H1 (cell line): ENCODE measurements around the gene LRP1. TPM values are rescaled to one million over a fixed set of nuclear protein-coding genes. Genes with fewer than 3 reads are reported as not detected.

Experiments
- CTCF ChIA-PET: fragments of 300-600 bp; sonication (Branson Sonifier 250); formaldehyde crosslinking; loops from one replicate; lab custom pipeline; 2021; ENCODE audit not compliant: partially characterized antibody; lab: Charles Lee
- POLR2A ChIA-PET: fragments of 300-600 bp; sonication (Branson Sonifier 250); formaldehyde crosslinking; loops from one replicate; lab custom pipeline; 2021; ENCODE audit warnings: inconsistent platforms; ENCODE audit not compliant: partially characterized antibody; lab: Charles Lee
- DNase-seq, 2 experiments: peaks; one replicate each; pipeline versions ENCODE4 v3.0.0 to v3.0.0-alpha.2; 2010 to 2022; ENCODE audit warnings: low spot score in 2 of 2, low read depth in 1 of 2, mixed read lengths in 1 of 2
- FAIRE-seq: peaks from 2 replicates; lab custom pipeline; 2011; peaks lifted over from hg19 to GRCh38; lab: Jason Lieb, UNC
- H2AFZ ChIP-seq: 2 replicates; pipeline ENCODE4 v1.8.1; 2012; ENCODE audit warnings: low read length, inconsistent platforms
- H2AK5ac ChIP-seq: 2 replicates; pipeline ENCODE4 v1.6.1; 2013; ENCODE audit warnings: low read depth, low read length
- H2BK120ac ChIP-seq: replicated peaks from 2 replicates; pipeline ENCODE3; 2013; ENCODE audit warnings: low read depth, low read length, inconsistent platforms
- H2BK12ac ChIP-seq: 2 replicates; pipeline ENCODE4 v1.6.1; 2013; ENCODE audit warnings: low read depth, low read length
- H2BK15ac ChIP-seq: 2 replicates; pipeline ENCODE4 v1.6.1; 2013; ENCODE audit warnings: low read length
- H2BK20ac ChIP-seq: 2 replicates; pipeline ENCODE4 v1.6.1; 2013; ENCODE audit warnings: low read length
- H2BK5ac ChIP-seq: 2 replicates; pipeline ENCODE4 v1.6.1; 2013; ENCODE audit warnings: low read depth, low read length
- H3K14ac ChIP-seq: 2 replicates; pipeline ENCODE4 v1.6.1; 2013; ENCODE audit warnings: inconsistent platforms; ENCODE audit not compliant: insufficient read length
- H3K18ac ChIP-seq: 2 replicates; pipeline ENCODE4 v1.6.1; 2013; ENCODE audit warnings: low read length; ENCODE audit errors: extremely low read depth
- H3K23ac ChIP-seq: 2 replicates; pipeline ENCODE4 v1.6.1; 2013; ENCODE audit warnings: inconsistent platforms; ENCODE audit not compliant: insufficient read length
- H3K23me2 ChIP-seq: 2 replicates; pipeline ENCODE4 v1.6.1; 2013; ENCODE audit warnings: low read depth, low read length
- H3K27ac ChIP-seq: 2 replicates; pipeline ENCODE4 v1.6.1; 2011; ENCODE audit warnings: low read depth, low read length, inconsistent platforms
- H3K27me3 ChIP-seq, 4 experiments: replicated peaks in 1 of 4; 1 replicate in 1 of 4; 2 replicates in 3 of 4; pipeline versions ENCODE4 v1.6.1 to v1.8.1; 2011 to 2013; ENCODE audit warnings: low read length in 3 of 4, mild to moderate bottlenecking in 3 of 4, inconsistent platforms in 2 of 4, mixed read lengths in 2 of 4, moderate library complexity in 1 of 4; ENCODE audit not compliant: control insufficient read depth in 3 of 4, insufficient read depth in 3 of 4; ENCODE audit errors: extremely low read depth in 1 of 4
- H3K36me3 ChIP-seq, 4 experiments: 2 replicates each; pipeline versions ENCODE4 v1.6.1 to v1.8.1; 2011 to 2013; ENCODE audit warnings: mild to moderate bottlenecking in 4 of 4, low read length in 3 of 4, moderate library complexity in 2 of 4, control low read depth in 1 of 4, inconsistent platforms in 1 of 4; ENCODE audit not compliant: insufficient read depth in 4 of 4, control insufficient read depth in 2 of 4
- H3K4ac ChIP-seq: replicated peaks from 2 replicates; pipeline ENCODE3; 2013; ENCODE audit warnings: low read length, low read depth, mixed read lengths, inconsistent platforms; ENCODE audit not compliant: insufficient read length
- H3K4me1 ChIP-seq, 4 experiments: replicated peaks in 1 of 4; 1 replicate in 1 of 4; 2 replicates in 3 of 4; pipeline versions ENCODE4 v1.6.1 to v1.8.1; 2011 to 2013; ENCODE audit warnings: low read length in 3 of 4, inconsistent platforms in 2 of 4, mixed read lengths in 1 of 4; ENCODE audit not compliant: insufficient read depth in 4 of 4, control insufficient read depth in 3 of 4
- H3K4me2 ChIP-seq, 2 experiments: 2 replicates each; pipeline versions ENCODE4 v1.6.1 to v1.8.1; 2011 to 2013; ENCODE audit warnings: low read depth in 2 of 2, low read length in 2 of 2, control low read depth in 1 of 2, inconsistent platforms in 1 of 2, mild to moderate bottlenecking in 1 of 2; ENCODE audit not compliant: insufficient read depth in 1 of 2
- H3K4me3 ChIP-seq, 4 experiments: fragments of 200-600, 300-600 bp in 1 of 4; sonication (generic), shearing (Covaris generic), sonication (Bioruptor Twin) in 1 of 4; 2 replicates each; pipeline versions ENCODE4 v1.5.1 to v1.8.1; 2011 to 2016; ENCODE audit warnings: low read length in 4 of 4, low read depth in 3 of 4, control low read depth in 2 of 4, inconsistent platforms in 2 of 4, mild to moderate bottlenecking in 2 of 4, mixed read lengths in 1 of 4, moderate library complexity in 1 of 4; ENCODE audit not compliant: insufficient read depth in 2 of 4; ENCODE audit errors: extremely low read depth in 1 of 4
- H3K56ac ChIP-seq: replicated peaks from 2 replicates; pipeline ENCODE3; 2013; ENCODE audit warnings: low read depth, mild to moderate bottlenecking, mixed read lengths, low read length, inconsistent platforms; ENCODE audit not compliant: insufficient read length
- H3K79me1 ChIP-seq: 2 replicates; pipeline ENCODE4 v1.6.1; 2013; ENCODE audit warnings: low read depth, low read length, control low read depth
- H3K79me2 ChIP-seq, 2 experiments: 2 replicates each; pipeline versions ENCODE4 v1.6.1 to v1.8.1; 2012 to 2013; ENCODE audit warnings: low read length in 2 of 2, mild to moderate bottlenecking in 2 of 2, inconsistent platforms in 1 of 2; ENCODE audit not compliant: insufficient read depth in 2 of 2, control insufficient read depth in 1 of 2
- H3K9ac ChIP-seq, 4 experiments: replicated peaks in 1 of 4; 1 replicate in 1 of 4; 2 replicates in 3 of 4; pipeline versions ENCODE4 v1.6.1 to v1.8.1; 2011 to 2013; ENCODE audit warnings: low read depth in 3 of 4, low read length in 3 of 4, control low read depth in 2 of 4, mild to moderate bottlenecking in 2 of 4, moderate library complexity in 2 of 4, inconsistent platforms in 1 of 4; ENCODE audit errors: extremely low read depth in 1 of 4
- H3K9me3 ChIP-seq, 2 experiments: 2 replicates each; pipeline versions ENCODE4 v1.6.1 to v1.8.1; 2012 to 2013; ENCODE audit warnings: mild to moderate bottlenecking in 2 of 2, moderate library complexity in 2 of 2, control low read depth in 1 of 2, inconsistent platforms in 1 of 2, low read depth in 1 of 2, low read length in 1 of 2, mixed read lengths in 1 of 2; ENCODE audit not compliant: insufficient read depth in 2 of 2
- H4K20me1 ChIP-seq, 2 experiments: replicated peaks in 1 of 2; 2 replicates each; pipeline versions ENCODE3 to v1.8.1; 2011 to 2013; ENCODE audit warnings: inconsistent platforms in 2 of 2, low read length in 2 of 2, mild to moderate bottlenecking in 1 of 2; ENCODE audit not compliant: insufficient read depth in 2 of 2, control insufficient read depth in 1 of 2
- H4K5ac ChIP-seq: 2 replicates; pipeline ENCODE4 v1.6.1; 2013; ENCODE audit warnings: low read length, low read depth, mixed read lengths, inconsistent platforms; ENCODE audit not compliant: insufficient read length
- H4K8ac ChIP-seq: 2 replicates; pipeline ENCODE4 v1.8.0; 2013; ENCODE audit warnings: mild to moderate bottlenecking, moderate library complexity, low read length, inconsistent platforms; ENCODE audit not compliant: insufficient read depth; ENCODE audit errors: extremely low read depth
- H4K91ac ChIP-seq: replicated peaks from 2 replicates; pipeline ENCODE3; 2013; ENCODE audit warnings: low read length, mixed read lengths, inconsistent platforms; ENCODE audit not compliant: insufficient read length
- ASH2L ChIP-seq: fragments of 200-600, 300-600 bp; sonication (generic); IDR thresholded peaks from one replicate; pipeline ENCODE4 v1.7.1; 2017; ENCODE audit warnings: low read length
- CTCF ChIP-seq, 3 experiments: IDR thresholded peaks; 1 replicate in 2 of 3; 2 replicates in 1 of 3; pipeline versions ENCODE4 v1.5.1 to v1.6.1; 2011; ENCODE audit warnings: low read length in 3 of 3, mild to moderate bottlenecking in 3 of 3, inconsistent platforms in 2 of 3, low read depth in 1 of 3, moderate library complexity in 1 of 3; ENCODE audit not compliant: insufficient read depth in 1 of 3; ENCODE audit errors: control extremely low read depth in 1 of 3
- FOSL1 ChIP-seq: IDR thresholded peaks from 2 replicates; pipeline ENCODE4 v1.6.1; 2011; ENCODE audit warnings: mild to moderate bottlenecking, low read depth, low read length, moderate library complexity; ENCODE audit not compliant: insufficient read depth
- PHF8 ChIP-seq: fragments of 200-600 bp; sonication (generic); conservative IDR thresholded peaks from 2 replicates; pipeline ENCODE4 v1.7.1; 2012; ENCODE audit warnings: low read depth, mild to moderate bottlenecking, inconsistent platforms, low read length, moderate library complexity
- POLR2AphosphoS5 ChIP-seq: IDR thresholded peaks from 2 replicates; pipeline ENCODE4 v1.6.1; 2011; ENCODE audit warnings: low read depth, low read length
- RBBP5 ChIP-seq: IDR thresholded peaks from 2 replicates; pipeline ENCODE4 v1.7.1; 2012; ENCODE audit warnings: low read depth, mild to moderate bottlenecking, inconsistent platforms, low read length, moderate library complexity, borderline replicate concordance
- SAP30 ChIP-seq: fragments of 300-600 bp; sonication (generic); IDR thresholded peaks from 2 replicates; pipeline ENCODE4 v1.7.1; 2012; ENCODE audit warnings: low read length, moderate library complexity, mild to moderate bottlenecking, inconsistent platforms; ENCODE audit not compliant: insufficient read depth, insufficient replicate concordance
- TAF7 ChIP-seq: optimal IDR thresholded peaks from 2 replicates; pipeline ENCODE3; 2011; ENCODE audit warnings: low read depth, mild to moderate bottlenecking, inconsistent platforms, low read length, moderate library complexity, borderline replicate concordance
- WGBS, 2 experiments: shearing (Covaris generic) in 1 of 2; methylation state at CpG; one replicate each; pipeline versions ENCODE4 v1.1.6 to v1.1.7; 2013 to 2015; ENCODE audit warnings: low lambda C conversion rate in 2 of 2, mixed read lengths in 2 of 2, inconsistent platforms in 1 of 2, low coverage in 1 of 2, missing lambda C conversion rate in 1 of 2; ENCODE audit not compliant: insufficient replicate concordance in 2 of 2, insufficient coverage in 1 of 2, insufficient read length in 1 of 2; ENCODE audit errors: extremely low coverage in 1 of 2, missing lambda C conversion rate in 1 of 2; 5-methylcytosine and 5-hydroxymethylcytosine counted together
- polyA plus RNA-seq, 7 experiments: library from polyadenylated mRNA; depleted of rRNA in 3 of 7; stranded (reverse) in 5 of 7; unstranded in 2 of 7; fragments of >200 nt in 5 of 7; fragments of 200-250 nt in 2 of 7; gene quantifications; 1 replicate in 5 of 7; 2 replicates in 1 of 7; 4 replicates in 1 of 7; pipeline versions ENCODE4 v1.2.1 to v1.2.3, GENCODE V29; 2011 to 2013; ENCODE audit warnings: missing spikeins in 2 of 7, mixed read lengths in 2 of 7
- total RNA-seq: library from RNA; stranded (reverse); fragmentation: NEBNext Ultra II Directional; extraction: Animal tissue kit (Norgen Biotek cat#: 25700); gene quantifications from 2 replicates; pipeline ENCODE4 v1.2.1, GENCODE V29; 2021

Gene LRP1
- total and polyA plus RNA-seq, 2 of the 8 experiments (the other 6 are each of a cell fraction or from before 2014, with no cell fraction given): 35.3 to 92.5 TPM

GRCh38 chr12:57128519-57129247 is 400 bp downstream of the LRP1 start:
- no peaks in the 10 kb centered on the region for H3K9me3 ChIP-seq
- H2BK12ac ChIP-seq: no peak overlapping the region
- no peak overlapping the region for H2BK20ac ChIP-seq
- H3K18ac ChIP-seq: peak overlapping the region; percentile 68
- H4K91ac ChIP-seq: peak overlapping the region; percentile 73
- no peak overlapping the region for H2BK120ac ChIP-seq
- H3K36me3 ChIP-seq: no peaks in the 10 kb centered on the region; a peak in 1 of 8 replicates
- peaks cover 5 to 13% of the 10 kb centered on the region in 2 experiments for H4K20me1 ChIP-seq
- peak overlapping the region; percentile 8 for H3K4ac ChIP-seq
- H2BK15ac ChIP-seq: no peak overlapping the region; the same call in 1 of the 2 replicates
- no peak overlapping the region for H3K23ac ChIP-seq
- FAIRE-seq (no peak), DNase-seq (peak in 1 of 2 experiments; percentile 79)
- H3K56ac ChIP-seq: peak overlapping the region; percentile 81
- peaks cover 6% of the 10 kb centered on the region; the same call in 1 of the 2 replicates for H3K23me2 ChIP-seq
- H3K14ac ChIP-seq: no peak overlapping the region
- H3K4me2 ChIP-seq: peak overlapping the region; percentile 78 to 86
- WGBS, 2 experiments: 2% methylated on average over 11 of the region's 35 CpGs; no CpG with 5 or more reads in 1 of the 2 experiments
- H3K4me1 ChIP-seq: peaks cover 19 to 37% (median 26%) of the 10 kb centered on the region in 4 experiments; a peak in 6 of 7 replicates
- H4K8ac ChIP-seq: peak overlapping the region; percentile 93; the same call in 1 of the 2 replicates
- peak overlapping the region; percentile 71; the same call in 1 of the 2 replicates for H3K27ac ChIP-seq
- peaks cover 7 to 43% of the 10 kb centered on the region in 2 experiments; a peak in 3 of 4 replicates for H3K79me2 ChIP-seq
- H3K9ac ChIP-seq: peak overlapping the region; percentile 66 to 81 (median 70)
- no peak overlapping the region for H2AFZ ChIP-seq
- peak overlapping the region; percentile 1 for H4K5ac ChIP-seq
- H3K4me3 ChIP-seq: peak overlapping the region; percentile 80 to 93 (median 82)
- ChIA-PET CTCF (interaction anchor here (0.7 to 19.8 kb wide), 8 partner anchors 12 to 85 kb away, joined by 3 to 305 read pairs (median 16); partner anchors contain the start of gene STAT6), POLR2A (interaction anchor here (0.5 to 9.3 kb wide), 45 partner anchors 7 to 1043 kb away, joined by 3 to 105 read pairs (median 5); partner anchors contain the start of genes LRP1-AS, MARS1, NAB2 and NEMP1)
- 0 out of 2 replicates have a peak overlapping the region, but pooled peaks have one; percentile 29 for H2AK5ac ChIP-seq
- H3K27me3 ChIP-seq: no peaks in the 10 kb centered on the region
- H2BK5ac ChIP-seq: peak overlapping the region; percentile 95
- peaks cover 13% of the 10 kb centered on the region for H3K79me1 ChIP-seq
- TF ChIP-seq POLR2AphosphoS5 (peak; percentile 76), CTCF (IDR thresholded peaks at IDR 0.05; ENCODE audit: control extremely low read depth in 1 of 3, insufficient read depth in 1 of 3, low read depth in 1 of 3, low read length in 3 of 3) (no peak), TAF7 (no peak), ASH2L (peak; percentile 17), SAP30 (peak; percentile 50), PHF8 (peak; percentile 55), RBBP5 (0 out of 2 replicates have a peak, but pooled peaks have one; percentile 49), FOSL1 (no peak)
